Stimulated activated CD4-positive, alpha-beta T cell treated with anti-CD3 and anti-CD28 coated beads, Interleukin-1b, Interleukin-23, amount 100 ng/mL, for 24 hours (primary cell): ENCODE data around the gene GPR89A.
"Not testable (repeated sequence)": the region's sequence is repeated elsewhere in the genome, so short reads cannot be mapped to it uniquely, and the experiment has no call there.

Experiments used
- DNase-seq, 4 experiments: peaks; one replicate each; pipeline ENCODE4 v3.0.0-alpha.2; 2020; ENCODE audit warnings: low read depth in 4 of 4, low spot score in 1 of 4

GPR89A gene

DNA sequence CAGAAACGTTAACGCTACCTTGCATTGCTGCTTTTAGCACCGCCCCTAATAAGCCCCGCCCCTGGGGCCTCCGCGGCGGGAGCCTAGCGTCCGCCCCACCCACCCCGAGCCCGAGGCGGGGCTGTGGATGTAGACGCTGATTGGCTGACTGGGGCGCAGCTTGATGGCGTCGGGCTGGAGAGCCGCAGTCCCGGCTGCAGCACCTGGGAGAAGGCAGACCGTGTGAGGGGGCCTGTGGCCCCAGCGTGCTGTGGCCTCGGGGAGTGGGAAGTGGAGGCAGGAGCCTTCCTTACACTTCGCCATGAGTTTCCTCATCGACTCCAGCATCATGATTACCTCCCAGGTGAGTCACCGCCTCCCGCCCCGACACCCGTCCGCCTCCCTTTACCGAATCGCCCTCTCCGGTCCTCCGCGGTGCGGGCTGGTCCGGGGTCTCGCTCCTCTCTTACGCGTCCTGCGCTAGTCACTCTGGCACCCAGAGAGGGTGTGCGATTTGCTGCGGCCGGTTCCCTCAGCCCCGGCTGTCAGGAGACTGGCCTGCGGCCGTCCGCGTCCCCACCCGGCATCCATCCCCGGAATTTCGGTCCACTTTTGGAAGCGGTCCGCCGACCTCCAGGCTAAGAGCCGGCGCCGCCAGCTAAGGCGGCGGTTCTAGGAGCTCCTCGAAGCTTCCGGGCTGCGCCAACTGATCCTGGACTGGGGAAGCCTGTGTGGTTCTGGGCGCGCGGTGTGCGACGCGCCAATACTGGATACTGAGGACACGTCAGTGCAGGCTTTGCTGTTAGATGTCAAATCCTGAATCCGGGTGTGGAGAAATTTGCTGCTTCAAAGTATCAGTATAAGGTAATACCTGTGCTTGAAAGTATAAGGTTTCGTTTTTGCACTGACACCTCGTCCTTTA is at the start of gene GPR89A:
Gene GPR89A (plus strand): TSS at position 156 of the 901 bp plus-strand sequence. CDS start 146 bp downstream, at position 302.
- peak; percentile 86 to 95 (median 92) for DNase-seq

DNA sequence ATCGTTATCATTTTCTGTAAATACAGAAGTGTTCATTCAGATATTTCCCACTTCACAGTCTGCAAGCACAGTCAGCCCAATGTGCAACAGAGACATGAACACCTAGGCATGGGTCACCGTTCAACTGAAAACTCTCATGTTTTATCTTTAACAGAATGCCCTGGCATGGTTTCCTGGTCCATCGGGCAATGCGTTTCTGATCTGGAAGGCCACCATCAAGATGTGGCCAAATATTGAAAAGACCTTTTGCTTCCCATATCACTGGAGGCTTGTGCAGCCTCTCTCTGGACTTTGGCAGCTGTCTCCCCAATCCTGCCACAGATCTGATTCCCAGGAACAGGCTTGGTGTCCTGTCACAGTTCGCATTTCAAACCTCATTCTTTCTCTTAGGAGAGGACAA is 21.0 kb upstream of the GPR89A start:
- DNase-seq = not testable (repeated sequence)

- peak in 3 of 4 experiments; percentile 5 to 10 (median 7) for DNase-seq
Measured at GRCh38 chr1:145590806-145591205, 17.0 kb upstream of the GPR89A start.

- not testable (repeated sequence) for DNase-seq
Measured at GRCh38 chr1:145592347-145592746, 15.4 kb upstream of the GPR89A start.

GRCh38 chr1:145595421-145595820 is 12.4 kb upstream of the GPR89A start:
- not testable (repeated sequence) for DNase-seq

- not testable (repeated sequence) for DNase-seq
Measured at GRCh38 chr1:145596236-145596635, 11.6 kb upstream of the GPR89A start.

- not testable (repeated sequence) for DNase-seq
Measured at GRCh38 chr1:145599426-145599825, 8.4 kb upstream of the GPR89A start.

GRCh38 chr1:145601593-145601992 is 6.2 kb upstream of the GPR89A start:
- no peak for DNase-seq

GRCh38 chr1:145606840-145607239 is 948 bp upstream of the GPR89A start:
- not testable (repeated sequence) for DNase-seq

DNA sequence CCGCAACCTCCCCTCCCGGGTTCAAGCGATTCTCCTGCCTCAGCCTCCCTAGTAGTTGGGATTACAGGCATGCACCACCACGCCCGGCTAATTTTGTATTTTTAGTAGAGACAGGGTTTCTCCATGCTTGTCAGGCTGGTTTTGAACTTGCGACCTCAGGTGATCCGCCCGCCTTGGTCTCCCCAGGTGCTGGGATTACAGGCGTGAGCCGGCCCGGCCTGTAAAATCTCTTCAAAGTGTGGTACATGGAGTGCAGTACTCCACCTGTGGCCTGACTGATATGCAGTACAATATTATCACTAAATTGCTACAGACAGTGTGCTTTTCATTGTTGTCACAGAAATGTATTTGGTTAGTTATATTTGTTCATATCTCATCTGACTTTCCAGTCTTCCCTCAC is 499 bp upstream of the GPR89A start:
- not testable (repeated sequence) for DNase-seq

- not testable (repeated sequence) for DNase-seq
Measured at GRCh38 chr1:145610744-145611143, 3.0 kb downstream of the GPR89A start.

DNA sequence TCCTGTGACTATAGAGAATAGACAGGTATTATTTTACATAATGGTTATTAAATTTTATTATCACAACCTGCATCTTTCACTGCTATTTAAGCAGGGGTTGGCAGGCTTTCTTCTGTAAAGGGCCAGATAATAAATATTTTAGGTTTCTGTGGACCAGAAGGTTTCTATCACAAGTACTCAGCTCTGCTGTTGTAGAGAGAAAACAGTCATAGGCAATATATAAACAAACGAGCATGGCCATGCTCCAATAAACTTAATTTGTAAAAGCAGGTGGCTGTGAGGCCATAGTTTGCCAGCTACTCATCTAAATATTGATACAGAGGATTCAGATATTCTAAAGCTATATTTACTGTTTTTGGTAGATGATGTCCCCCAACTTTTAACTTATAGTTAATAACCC is 12.3 kb downstream of the GPR89A start:
- not testable (repeated sequence) for DNase-seq

DNA sequence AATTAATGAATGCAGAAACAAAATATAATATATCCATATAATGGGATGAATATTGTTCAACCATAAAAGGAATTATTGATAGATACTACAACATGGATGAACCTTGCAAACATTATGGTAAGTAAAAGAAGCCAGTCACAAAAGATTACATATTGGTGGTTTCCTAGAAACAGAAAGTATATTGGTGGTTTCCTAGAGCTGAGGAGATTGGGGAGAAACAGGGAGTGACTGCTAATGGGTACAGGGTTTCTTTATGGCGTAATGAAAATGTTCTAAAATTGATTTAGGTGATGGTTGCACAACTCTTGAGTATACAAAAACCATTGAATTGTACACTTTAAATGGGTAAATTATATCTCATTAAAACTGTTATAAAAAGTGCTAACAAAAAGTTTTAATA is 14.4 kb downstream of the GPR89A start:
- DNase-seq = not testable (repeated sequence)

GRCh38 chr1:145636237-145636636 is 28.4 kb downstream of the GPR89A start:
- DNase-seq = not testable (repeated sequence)

- DNase-seq = not testable (repeated sequence)
Measured at GRCh38 chr1:145641886-145642285, 34.1 kb downstream of the GPR89A start.

DNA sequence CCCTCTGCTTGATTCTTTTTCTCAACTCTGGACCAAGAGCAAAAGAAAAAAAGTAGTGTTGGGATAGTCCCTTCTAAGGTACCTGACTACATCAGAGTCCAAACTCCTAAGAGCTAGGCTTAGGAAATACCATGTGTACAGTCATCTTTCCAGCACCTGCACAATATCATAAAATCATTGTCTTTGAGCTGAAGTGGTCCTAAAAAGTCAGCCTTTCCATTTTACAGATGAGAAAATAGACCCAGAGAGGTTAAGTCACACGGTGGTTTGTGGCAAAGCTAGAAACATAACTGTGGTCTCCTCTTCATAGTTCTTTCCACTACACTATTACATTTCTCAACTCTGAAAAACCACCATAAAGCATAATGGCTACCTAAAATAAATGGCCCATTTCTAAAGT is 36.2 kb downstream of the GPR89A start:
- not testable (repeated sequence) for DNase-seq

DNA sequence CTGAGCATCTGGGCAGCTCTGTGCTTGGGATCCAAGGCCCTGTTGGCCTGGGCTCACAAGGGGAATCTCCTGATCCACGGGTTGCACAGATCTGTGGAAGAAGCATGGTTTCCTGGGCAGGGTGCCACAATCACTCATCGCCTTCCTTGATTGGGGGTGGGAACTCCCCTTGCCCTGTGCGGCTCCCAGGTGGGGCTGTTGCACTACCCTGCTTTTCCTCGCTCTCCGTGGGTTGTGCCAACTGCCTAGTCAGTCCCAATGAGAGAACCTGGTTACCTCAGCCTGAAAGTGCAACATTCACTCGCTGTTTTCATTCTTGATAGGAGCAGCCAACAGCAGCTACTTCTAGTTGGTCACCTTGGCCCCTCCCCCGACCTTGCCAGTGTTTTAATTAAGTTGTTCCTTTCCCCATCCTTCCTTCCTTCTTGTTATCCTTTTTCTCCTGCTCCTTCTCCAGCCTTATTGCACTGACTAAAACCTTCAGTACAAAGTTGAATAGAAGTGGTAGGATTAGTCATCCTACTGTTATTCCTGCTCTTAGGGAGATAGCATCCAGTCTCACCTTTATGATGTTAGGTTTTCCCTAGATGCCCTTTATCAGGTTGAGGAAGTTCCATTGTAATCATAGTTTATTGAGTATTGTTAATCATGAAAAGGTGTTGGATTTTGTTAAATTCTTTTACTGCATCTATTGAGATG is 48.6 kb downstream of the GPR89A start:
- not testable (repeated sequence) for DNase-seq

DNA sequence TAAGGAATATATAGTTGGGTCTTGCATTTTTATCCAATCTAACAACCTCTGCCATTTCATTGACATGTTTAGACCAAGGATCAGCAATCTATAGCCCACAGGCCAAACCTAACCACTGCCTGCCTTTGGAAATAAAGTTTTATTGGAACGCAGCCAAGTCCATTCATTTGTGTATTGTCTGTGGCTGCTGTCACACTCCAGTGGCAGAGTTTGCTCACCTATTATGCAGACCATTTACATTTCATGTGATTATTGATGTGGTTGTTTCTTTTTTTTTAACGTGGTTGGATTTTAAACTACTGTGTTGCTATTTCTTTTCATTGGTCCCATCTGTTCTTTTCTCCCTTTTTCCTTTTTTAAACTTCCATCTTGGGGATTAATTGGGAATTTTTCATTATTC is 54.7 kb downstream of the GPR89A start:
- not testable (repeated sequence) for DNase-seq

- not testable (repeated sequence) for DNase-seq
Measured at GRCh38 chr1:145665015-145665414, 57.2 kb downstream of the GPR89A start.

DNA sequence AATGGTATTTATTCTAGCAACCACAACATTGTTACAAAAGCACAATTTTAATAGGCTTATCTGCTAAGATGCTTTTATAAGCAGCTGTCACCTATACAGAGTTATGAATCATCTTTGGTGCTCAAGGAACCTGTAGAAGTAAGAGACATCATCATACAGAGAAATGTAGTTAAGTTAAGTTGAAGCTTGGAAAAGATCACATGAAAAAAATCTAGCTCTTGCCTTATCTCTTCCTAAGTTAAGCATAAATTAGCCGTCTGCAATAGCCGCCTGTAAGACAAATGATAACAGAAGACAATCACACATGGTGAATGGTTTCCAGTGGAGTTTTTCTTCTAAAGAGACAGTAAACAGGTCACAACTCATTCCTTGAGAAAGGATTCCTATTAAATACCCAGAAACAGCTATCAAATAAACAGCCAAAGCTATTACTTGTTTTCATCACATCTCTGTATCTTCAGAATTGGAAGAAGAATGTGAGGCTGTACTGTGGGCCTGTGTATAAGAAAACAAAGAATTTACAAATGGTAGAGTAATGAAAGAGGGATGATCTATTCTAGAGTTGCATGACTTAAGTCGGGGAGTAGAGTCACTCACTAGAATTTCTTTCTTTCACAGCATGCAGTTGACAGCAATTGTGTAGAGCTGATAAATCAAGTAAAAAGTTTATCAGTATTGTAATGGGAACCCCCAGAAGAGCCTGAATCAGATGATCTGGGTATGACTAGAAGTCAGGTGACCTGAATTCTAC is 63.4 kb downstream of the GPR89A start:
- not testable (repeated sequence) for DNase-seq

GRCh38 chr1:145673217-145673616 is 65.4 kb downstream of the GPR89A start:
- not testable (repeated sequence) for DNase-seq
